ENCODE results near the gene CACNA2D4.

CACNA2D4 gene

GRCh38 chr12:1859643-1860042 is 58.8 kb downstream of the CACNA2D4 start:
- Histone ChIP-seq H3K79me1 (replicated peaks; ENCODE audit: low read length, poor library complexity, severe bottlenecking) (no peaks in the 10 kb centered on the region), H3K14ac (ENCODE audit: low read length in 2 of 2) (no peak overlapping the region), H3K9me3 (ENCODE audit: control insufficient read depth, low read length) (peaks cover 27% of the 10 kb centered on the region), H3K23ac (ENCODE audit: low read length in 2 of 2) (no peak overlapping the region), H3K4me3 (ENCODE audit: insufficient read depth in 1 of 2, low read depth in 1 of 2, low read length in 2 of 2) (no peak overlapping the region), H3K4me2 (ENCODE audit: low read length, poor library complexity, severe bottlenecking) (no peak overlapping the region), H3K36me3 (ENCODE audit: control insufficient read depth in 1 of 2, insufficient read depth in 2 of 2, low read depth in 1 of 2, low read length in 2 of 2) (no peaks in the 10 kb centered on the region), H2BK5ac (ENCODE audit: low read depth, low read length, poor library complexity, severe bottlenecking) (no peak overlapping the region), H4K91ac (ENCODE audit: low read length) (no peak overlapping the region), H3K9ac (ENCODE audit: low read length) (no peak overlapping the region), H2AFZ (ENCODE audit: low read depth, low read length) (no peak overlapping the region), H2AK5ac (ENCODE audit: low read length, severe bottlenecking) (no peak overlapping the region), H2BK15ac (ENCODE audit: low read depth, poor library complexity, severe bottlenecking) (no peak overlapping the region), H3K4ac (ENCODE audit: low read depth in 1 of 2, low read length in 2 of 2) (no peak overlapping the region), H2BK120ac (ENCODE audit: low read depth, low read length) (no peak overlapping the region), H3K27ac (ENCODE audit: low read length, poor library complexity, severe bottlenecking) (no peak overlapping the region), H3K27me3 (ENCODE audit: control insufficient read depth in 1 of 2, insufficient read depth in 1 of 2, low read length in 2 of 2) (peaks cover 16 to 67% of the 10 kb centered on the region in 2 experiments), H3K18ac (ENCODE audit: low read depth in 1 of 2, low read length in 2 of 2) (no peak overlapping the region), H3K4me1 (ENCODE audit: control insufficient read depth, insufficient read depth, low read depth, low read length) (no peaks in the 10 kb centered on the region), H4K8ac (ENCODE audit: low read length) (no peak overlapping the region), H2BK12ac (ENCODE audit: low read length in 2 of 2) (no peak overlapping the region)
- 87% methylated on average over 7 of the region's 7 CpGs for WGBS
- DNase-seq = peak; percentile 18

- H2BK120ac ChIP-seq (ENCODE audit: low read depth, low read length) = no peak overlapping the region
- no peak overlapping the region for H2BK15ac ChIP-seq (ENCODE audit: low read depth, poor library complexity, severe bottlenecking)
- no peak overlapping the region for H2AK5ac ChIP-seq (ENCODE audit: low read length, severe bottlenecking)
- no peak for DNase-seq
- no peak overlapping the region for H4K91ac ChIP-seq (ENCODE audit: low read length)
- no peak overlapping the region for H3K18ac ChIP-seq (ENCODE audit: low read depth in 1 of 2, low read length in 2 of 2)
- H3K27me3 ChIP-seq (ENCODE audit: control insufficient read depth in 1 of 2, insufficient read depth in 1 of 2, low read length in 2 of 2) = peaks cover 16 to 57% of the 10 kb centered on the region in 2 experiments
- H2AFZ ChIP-seq (ENCODE audit: low read depth, low read length) = no peak overlapping the region
- H2BK5ac ChIP-seq (ENCODE audit: low read depth, low read length, poor library complexity, severe bottlenecking) = no peak overlapping the region
- H3K4me1 ChIP-seq (ENCODE audit: control insufficient read depth, insufficient read depth, low read depth, low read length) = no peaks in the 10 kb centered on the region
- 91% methylated on average over 11 of the region's 11 CpGs for WGBS
- no peaks in the 10 kb centered on the region for H3K79me1 ChIP-seq (replicated peaks; ENCODE audit: low read length, poor library complexity, severe bottlenecking)
- H3K9ac ChIP-seq (ENCODE audit: low read length) = no peak overlapping the region
- no peak overlapping the region for H2BK12ac ChIP-seq (ENCODE audit: low read length in 2 of 2)
- H3K4me3 ChIP-seq (ENCODE audit: insufficient read depth in 1 of 2, low read depth in 1 of 2, low read length in 2 of 2) = no peak overlapping the region
- H3K27ac ChIP-seq (ENCODE audit: low read length, poor library complexity, severe bottlenecking) = no peak overlapping the region
- peaks cover 37% of the 10 kb centered on the region for H3K9me3 ChIP-seq (ENCODE audit: control insufficient read depth, low read length)
- H4K8ac ChIP-seq (ENCODE audit: low read length) = no peak overlapping the region
- no peak overlapping the region for H3K23ac ChIP-seq (ENCODE audit: low read length in 2 of 2)
- no peaks in the 10 kb centered on the region for H3K36me3 ChIP-seq (ENCODE audit: control insufficient read depth in 1 of 2, insufficient read depth in 2 of 2, low read depth in 1 of 2, low read length in 2 of 2)
- no peak overlapping the region for H3K14ac ChIP-seq (ENCODE audit: low read length in 2 of 2)
- no peak overlapping the region for H3K4ac ChIP-seq (ENCODE audit: low read depth in 1 of 2, low read length in 2 of 2)
- no peak overlapping the region for H3K4me2 ChIP-seq (ENCODE audit: low read length, poor library complexity, severe bottlenecking)
Measured at GRCh38 chr12:1858456-1858855, 60.0 kb downstream of the CACNA2D4 start.

- WGBS = 77% methylated on average over 7 of the region's 7 CpGs
- H2AFZ ChIP-seq (ENCODE audit: low read depth, low read length) = no peak overlapping the region
- H3K27ac ChIP-seq (ENCODE audit: low read length, poor library complexity, severe bottlenecking) = no peak overlapping the region
- H3K79me1 ChIP-seq (replicated peaks; ENCODE audit: low read length, poor library complexity, severe bottlenecking) = no peaks in the 10 kb centered on the region
- no peak overlapping the region for H2BK5ac ChIP-seq (ENCODE audit: low read depth, low read length, poor library complexity, severe bottlenecking)
- no peak overlapping the region for H3K4me3 ChIP-seq (ENCODE audit: insufficient read depth in 1 of 2, low read depth in 1 of 2, low read length in 2 of 2)
- no peak overlapping the region for H3K23ac ChIP-seq (ENCODE audit: low read length in 2 of 2)
- H2BK120ac ChIP-seq (ENCODE audit: low read depth, low read length) = no peak overlapping the region
- no peak overlapping the region for H4K8ac ChIP-seq (ENCODE audit: low read length)
- no peaks in the 10 kb centered on the region for H3K4me1 ChIP-seq (ENCODE audit: control insufficient read depth, insufficient read depth, low read depth, low read length)
- no peak overlapping the region for H3K9ac ChIP-seq (ENCODE audit: low read length)
- H3K18ac ChIP-seq (ENCODE audit: low read depth in 1 of 2, low read length in 2 of 2) = no peak overlapping the region
- no peak overlapping the region for H3K4ac ChIP-seq (ENCODE audit: low read depth in 1 of 2, low read length in 2 of 2)
- H2BK12ac ChIP-seq (ENCODE audit: low read length in 2 of 2) = no peak overlapping the region
- no peak overlapping the region for H3K4me2 ChIP-seq (ENCODE audit: low read length, poor library complexity, severe bottlenecking)
- no peak overlapping the region for H2BK15ac ChIP-seq (ENCODE audit: low read depth, poor library complexity, severe bottlenecking)
- H3K36me3 ChIP-seq (ENCODE audit: control insufficient read depth in 1 of 2, insufficient read depth in 2 of 2, low read depth in 1 of 2, low read length in 2 of 2) = no peaks in the 10 kb centered on the region
- H4K91ac ChIP-seq (ENCODE audit: low read length) = no peak overlapping the region
- H3K14ac ChIP-seq (ENCODE audit: low read length in 2 of 2) = no peak overlapping the region
- DNase-seq = no peak
- H3K27me3 ChIP-seq (ENCODE audit: control insufficient read depth in 1 of 2, insufficient read depth in 1 of 2, low read length in 2 of 2) = peaks cover 16 to 51% of the 10 kb centered on the region in 2 experiments
- no peak overlapping the region for H2AK5ac ChIP-seq (ENCODE audit: low read length, severe bottlenecking)
- H3K9me3 ChIP-seq (ENCODE audit: control insufficient read depth, low read length) = peaks cover 38% of the 10 kb centered on the region
Measured at GRCh38 chr12:1857821-1858220, 60.6 kb downstream of the CACNA2D4 start.

- Histone ChIP-seq H3K9me3 (ENCODE audit: control insufficient read depth, low read length) (peaks cover 38% of the 10 kb centered on the region), H3K4me1 (ENCODE audit: control insufficient read depth, insufficient read depth, low read depth, low read length) (no peaks in the 10 kb centered on the region), H3K27ac (ENCODE audit: low read length, poor library complexity, severe bottlenecking) (no peak overlapping the region), H3K4ac (ENCODE audit: low read depth in 1 of 2, low read length in 2 of 2) (no peak overlapping the region), H3K4me3 (ENCODE audit: insufficient read depth in 1 of 2, low read depth in 1 of 2, low read length in 2 of 2) (no peak overlapping the region), H2AK5ac (ENCODE audit: low read length, severe bottlenecking) (no peak overlapping the region), H2AFZ (ENCODE audit: low read depth, low read length) (no peak overlapping the region), H4K91ac (ENCODE audit: low read length) (no peak overlapping the region), H3K23ac (ENCODE audit: low read length in 2 of 2) (no peak overlapping the region), H4K8ac (ENCODE audit: low read length) (no peak overlapping the region), H3K18ac (ENCODE audit: low read depth in 1 of 2, low read length in 2 of 2) (no peak overlapping the region), H3K36me3 (ENCODE audit: control insufficient read depth in 1 of 2, insufficient read depth in 2 of 2, low read depth in 1 of 2, low read length in 2 of 2) (no peaks in the 10 kb centered on the region), H3K27me3 (ENCODE audit: control insufficient read depth in 1 of 2, insufficient read depth in 1 of 2, low read length in 2 of 2) (peaks cover 16 to 48% of the 10 kb centered on the region in 2 experiments), H2BK5ac (ENCODE audit: low read depth, low read length, poor library complexity, severe bottlenecking) (no peak overlapping the region), H3K79me1 (replicated peaks; ENCODE audit: low read length, poor library complexity, severe bottlenecking) (no peaks in the 10 kb centered on the region), H3K14ac (ENCODE audit: low read length in 2 of 2) (no peak overlapping the region), H2BK12ac (ENCODE audit: low read length in 2 of 2) (no peak overlapping the region), H2BK120ac (ENCODE audit: low read depth, low read length) (no peak overlapping the region), H3K9ac (ENCODE audit: low read length) (no peak overlapping the region), H2BK15ac (ENCODE audit: low read depth, poor library complexity, severe bottlenecking) (no peak overlapping the region), H3K4me2 (ENCODE audit: low read length, poor library complexity, severe bottlenecking) (no peak overlapping the region)
- DNase-seq = no peak
- WGBS = 38% methylated on average over 2 of the region's 2 CpGs
Measured at GRCh38 chr12:1857086-1857485, 61.4 kb downstream of the CACNA2D4 start.

Data from mesenchymal stem cell (in vitro differentiated cells and primary cell).